G401 (cell line): ENCODE results near the gene INTS14. TPM values are rescaled to one million over a fixed set of nuclear protein-coding genes. Genes with fewer than 3 reads are reported as not detected.
"Not testable (repeated sequence)": the region's sequence is repeated elsewhere in the genome, so short reads cannot be mapped to it uniquely, and the experiment has no call there.

Source experiments
- DNase-seq: peaks from one replicate; pipeline ENCODE4 v3.0.0-alpha.2; 2015; ENCODE audit warnings: low spot score
- in situ Hi-C: cut with HindIII; loops from 2 replicates; pipeline ENCODE4 v1.10.0; 2016; ENCODE audit warnings: low sequenced_read_pairs, mixed read lengths
- total RNA-seq: library from RNA; depleted of rRNA; stranded (reverse); fragments of >200 nt; shearing (Covaris generic); gene quantifications from 2 replicates; pipeline ENCODE4 v1.2.3, GENCODE V29; 2014

INTS14 gene
- total RNA-seq, 1 experiment from 2014 or later: 28.5 TPM

- in situ Hi-C loops: loop anchor here (25.0 kb wide), 1 partner anchor 228 kb away; the partner anchor contains the start of gene RAB11A
Observed at GRCh38 chr15:65634356-65634755, 23.4 kb upstream of the INTS14 start.

GRCh38 chr15:65633752-65634151 is 22.8 kb upstream of the INTS14 start:
- in situ Hi-C loops: loop anchor here (25.0 kb wide), 1 partner anchor 229 kb away; the partner anchor contains the start of gene RAB11A
- no peak for DNase-seq

More at GRCh38 chr15:65634356-65634755, 23.4 kb upstream of the INTS14 start:
- DNase-seq: no peak

GRCh38 chr15:65632780-65633375 is 21.9 kb upstream of the INTS14 start:
- in situ Hi-C loops: loop anchor here (25.0 kb wide), 1 partner anchor 229 kb away; the partner anchor contains the start of gene RAB11A
- DNase-seq: no peak

GRCh38 chr15:65631503-65631902 is 20.6 kb upstream of the INTS14 start:
- no peak for DNase-seq
- in situ Hi-C loops: loop anchor here (25.0 kb wide), 1 partner anchor 231 kb away; the partner anchor contains the start of gene RAB11A

- no peak for DNase-seq
- in situ Hi-C loops: loop anchor here (25.0 kb wide), 1 partner anchor 232 kb away; the partner anchor contains the start of gene RAB11A
Observed at GRCh38 chr15:65630760-65631159, 19.8 kb upstream of the INTS14 start.

- DNase-seq: no peak
Observed at GRCh38 chr15:65629548-65629947, 18.6 kb upstream of the INTS14 start.

GRCh38 chr15:65626856-65627255 is 15.9 kb upstream of the INTS14 start:
- in situ Hi-C loops: loop anchor here (25.0 kb wide), 1 partner anchor 235 kb away; the partner anchor contains the start of gene RAB11A
- no peak for DNase-seq

More at GRCh38 chr15:65629548-65629947, 18.6 kb upstream of the INTS14 start:
- in situ Hi-C loops: loop anchor here (25.0 kb wide), 1 partner anchor 233 kb away; the partner anchor contains the start of gene RAB11A

GRCh38 chr15:65623103-65623502 is 12.2 kb upstream of the INTS14 start:
- in situ Hi-C loops: no loop called here
- no peak for DNase-seq

- in situ Hi-C loops: no loop called here
- no peak for DNase-seq
Observed at GRCh38 chr15:65621638-65622037, 10.7 kb upstream of the INTS14 start, which contains the start of gene SLC24A1. Gene SLC24A1 (plus strand): TSS chr15:65621938. CDS start chr15:65624081, 2,143 bp downstream.

GRCh38 chr15:65620833-65621232 is 9.9 kb upstream of the INTS14 start:
- in situ Hi-C loops: no loop called here
- DNase-seq: no peak

- in situ Hi-C loops: no loop called here
- DNase-seq: no peak
Observed at GRCh38 chr15:65619626-65620290, 8.8 kb upstream of the INTS14 start.

GRCh38 chr15:65618560-65619109 is 7.7 kb upstream of the INTS14 start:
- in situ Hi-C loops: no loop called here
- DNase-seq: no peak

- in situ Hi-C loops, DNase-seq: not testable (repeated sequence)
Observed at GRCh38 chr15:65615887-65616286, 5.0 kb upstream of the INTS14 start.

GRCh38 chr15:65612949-65613744 is 2.2 kb upstream of the INTS14 start:
- DNase-seq: no peak
- in situ Hi-C loops: no loop called here

GRCh38 chr15:65612616-65612946 is 1.6 kb upstream of the INTS14 start:
- no peak for DNase-seq
- in situ Hi-C loops: no loop called here

GRCh38 chr15:65611888-65612615 is 1.1 kb upstream of the INTS14 start:
- DNase-seq: peak; percentile 3
- in situ Hi-C loops: no loop called here

- in situ Hi-C loops: no loop called here
- DNase-seq: no peak
Observed at GRCh38 chr15:65603559-65603958, 7.4 kb downstream of the INTS14 start.

GRCh38 chr15:65603134-65603533 is 7.8 kb downstream of the INTS14 start:
- no peak for DNase-seq
- in situ Hi-C loops: no loop called here

GRCh38 chr15:65599677-65600076 is 11.3 kb downstream of the INTS14 start:
- in situ Hi-C loops: no loop called here
- no peak for DNase-seq
